Measurements from ENCODE around the gene MRPL54. TPM values are rescaled to one million over a fixed set of nuclear protein-coding genes. Genes with fewer than 3 reads are reported as not detected.

Gene MRPL54
- total RNA-seq, 1 experiment from 2014 or later: 46.4 TPM

GRCh38 chr19:3790941-3791340 lies 28.5 kb downstream of the MRPL54 start:
- no TSS peak for BruUV-seq (replicated peaks)

GRCh38 chr19:3792114-3792513 lies 29.6 kb downstream of the MRPL54 start:
- no peak overlapping the region for H3K27ac Mint-ChIP-seq (ENCODE audit: unreplicated experiment)
- H3K9me3 Mint-ChIP-seq (ENCODE audit: unreplicated experiment): no peaks in the 10 kb centered on the region
- no peaks in the 10 kb centered on the region for H3K27me3 ChIP-seq (replicated peaks; ENCODE audit: control insufficient read depth, insufficient read depth, low read length)
- no peak overlapping the region for H3K4me3 Mint-ChIP-seq (ENCODE audit: unreplicated experiment)
- H3K4me1 Mint-ChIP-seq (ENCODE audit: low read depth, unreplicated experiment): no peaks in the 10 kb centered on the region
- CTCF ChIA-PET: no interaction called here
- peaks cover 6% of the 10 kb centered on the region for H3K27me3 Mint-ChIP-seq (ENCODE audit: insufficient read depth, unreplicated experiment)
- TF ChIP-seq CTCF (IDR thresholded peaks at IDR 0.05; ENCODE audit: insufficient read depth in 1 of 2, low read depth in 1 of 2, low read length in 1 of 2, severe bottlenecking in 1 of 2, unreplicated experiment in 1 of 2): no peak
- no peaks in the 10 kb centered on the region for H3K36me3 ChIP-seq (ENCODE audit: control insufficient read depth, insufficient read depth, low read length)
- no peak overlapping the region for H3K4me3 ChIP-seq (ENCODE audit: low read depth, low read length)
- no TSS peak for BruUV-seq (replicated peaks)
- DNase-seq: no peak
- H3K9me3 ChIP-seq: no peaks in the 10 kb centered on the region
- intact Hi-C loops (cut with micrococcal nuclease; ENCODE audit: unreplicated experiment): no loop called here
- H3K36me3 Mint-ChIP-seq (ENCODE audit: insufficient read depth, unreplicated experiment): no peaks in the 10 kb centered on the region
- H3K4me1 ChIP-seq: no peaks in the 10 kb centered on the region
- POLR2A ChIA-PET: no interaction called here

More at GRCh38 chr19:3790941-3791340, 28.5 kb downstream of the MRPL54 start:
- no peak overlapping the region for H3K4me3 Mint-ChIP-seq (ENCODE audit: unreplicated experiment)
- no peaks in the 10 kb centered on the region for H3K36me3 Mint-ChIP-seq (ENCODE audit: insufficient read depth, unreplicated experiment)
- H3K4me3 ChIP-seq (ENCODE audit: low read depth, low read length): no peak overlapping the region
- ChIA-PET POLR2A (no interaction called here), CTCF (no interaction called here)
- intact Hi-C loops (cut with micrococcal nuclease; ENCODE audit: unreplicated experiment): no loop called here
- no peaks in the 10 kb centered on the region for H3K36me3 ChIP-seq (ENCODE audit: control insufficient read depth, insufficient read depth, low read length)
- no peaks in the 10 kb centered on the region for H3K27me3 ChIP-seq (replicated peaks; ENCODE audit: control insufficient read depth, insufficient read depth, low read length)
- no peak overlapping the region for H3K27ac Mint-ChIP-seq (ENCODE audit: unreplicated experiment)
- H3K9me3 Mint-ChIP-seq (ENCODE audit: unreplicated experiment): no peaks in the 10 kb centered on the region
- no peaks in the 10 kb centered on the region for H3K4me1 ChIP-seq
- H3K9me3 ChIP-seq: no peaks in the 10 kb centered on the region
- no peak for TF ChIP-seq CTCF (IDR thresholded peaks at IDR 0.05; ENCODE audit: insufficient read depth in 1 of 2, low read depth in 1 of 2, low read length in 1 of 2, severe bottlenecking in 1 of 2, unreplicated experiment in 1 of 2)
- H3K27me3 Mint-ChIP-seq (ENCODE audit: insufficient read depth, unreplicated experiment): peaks cover 6% of the 10 kb centered on the region
- H3K4me1 Mint-ChIP-seq (ENCODE audit: low read depth, unreplicated experiment): no peaks in the 10 kb centered on the region
- no peak for DNase-seq

- no TSS peak for BruUV-seq (replicated peaks)
- Mint-ChIP-seq H3K4me3 (ENCODE audit: unreplicated experiment) (no peak overlapping the region), H3K27ac (ENCODE audit: unreplicated experiment) (no peak overlapping the region), H3K27me3 (ENCODE audit: insufficient read depth, unreplicated experiment) (peaks cover 6% of the 10 kb centered on the region), H3K4me1 (ENCODE audit: low read depth, unreplicated experiment) (no peaks in the 10 kb centered on the region), H3K36me3 (ENCODE audit: insufficient read depth, unreplicated experiment) (no peaks in the 10 kb centered on the region), H3K9me3 (ENCODE audit: unreplicated experiment) (no peaks in the 10 kb centered on the region)
- no peak for DNase-seq
- ChIA-PET CTCF (no interaction called here), POLR2A (no interaction called here)
- intact Hi-C loops (cut with micrococcal nuclease; ENCODE audit: unreplicated experiment): no loop called here
- no peak for TF ChIP-seq CTCF (IDR thresholded peaks at IDR 0.05; ENCODE audit: insufficient read depth in 1 of 2, low read depth in 1 of 2, low read length in 1 of 2, severe bottlenecking in 1 of 2, unreplicated experiment in 1 of 2)
- Histone ChIP-seq H3K36me3 (ENCODE audit: control insufficient read depth, insufficient read depth, low read length) (no peaks in the 10 kb centered on the region), H3K4me3 (ENCODE audit: low read depth, low read length) (no peak overlapping the region), H3K27me3 (replicated peaks; ENCODE audit: control insufficient read depth, insufficient read depth, low read length) (no peaks in the 10 kb centered on the region), H3K4me1 (no peaks in the 10 kb centered on the region), H3K9me3 (no peaks in the 10 kb centered on the region)
Measured at GRCh38 chr19:3793799-3794198, 31.3 kb downstream of the MRPL54 start.

All from Caco-2 (cell line).